ENCODE results near the gene HECTD2.

The HECTD2 gene

GRCh38 chr10:91539930-91540329 lies 129.8 kb downstream of the HECTD2 start:
- DNase-seq, result no peak

DNA sequence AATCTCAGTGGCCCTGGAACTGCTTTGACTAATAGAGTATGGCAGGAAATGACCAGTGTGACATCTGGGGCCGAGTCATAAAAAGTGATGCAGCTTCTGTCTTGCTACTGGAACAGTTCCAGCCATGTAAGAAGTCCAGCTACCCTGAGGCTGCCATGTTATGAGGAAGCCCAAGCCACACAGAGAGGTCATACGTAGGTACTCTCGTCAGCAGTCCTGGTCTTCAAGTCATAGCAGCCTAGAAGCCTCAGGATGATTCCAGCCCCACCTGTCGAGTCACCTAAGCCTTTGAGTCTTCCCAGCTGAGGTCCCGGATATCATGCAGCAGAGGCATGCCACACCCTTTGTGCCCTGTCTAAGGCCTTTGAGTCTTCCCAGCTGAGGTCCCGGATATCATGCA lies 130.6 kb downstream of the HECTD2 start:
- peak; percentile 40 for DNase-seq

GRCh38 chr10:91541481-91541880 lies 131.3 kb downstream of the HECTD2 start:
- DNase-seq, result peak; percentile 75

GRCh38 chr10:91545384-91545783 lies 135.2 kb downstream of the HECTD2 start:
- DNase-seq, result no peak

DNA sequence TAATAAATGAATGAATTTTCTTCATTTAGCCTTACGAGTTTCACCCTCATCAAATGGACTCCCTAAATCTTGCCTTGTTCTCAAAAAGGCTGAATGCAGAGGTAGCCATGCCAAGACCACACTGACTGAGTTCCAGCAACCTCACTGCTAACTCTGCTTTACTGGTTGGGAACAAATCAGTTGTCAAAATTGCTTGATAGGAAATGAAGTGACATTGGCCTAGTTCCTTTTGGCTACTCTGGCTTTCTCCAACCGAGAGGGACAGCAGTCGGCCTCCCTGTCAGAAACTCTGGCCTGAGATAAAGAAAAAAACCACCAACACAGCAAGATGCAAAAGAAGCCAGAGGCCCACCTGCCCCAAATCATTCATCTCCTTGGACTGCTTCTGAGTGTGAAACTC lies 135.7 kb downstream of the HECTD2 start:
- DNase-seq, result no peak

- no peak for DNase-seq
These were observed 139.1 kb downstream of the HECTD2 start for GRCh38 chr10:91549262-91549661.

- DNase-seq, result no peak
These were observed 139.9 kb downstream of the HECTD2 start for GRCh38 chr10:91550021-91550420.

DNA sequence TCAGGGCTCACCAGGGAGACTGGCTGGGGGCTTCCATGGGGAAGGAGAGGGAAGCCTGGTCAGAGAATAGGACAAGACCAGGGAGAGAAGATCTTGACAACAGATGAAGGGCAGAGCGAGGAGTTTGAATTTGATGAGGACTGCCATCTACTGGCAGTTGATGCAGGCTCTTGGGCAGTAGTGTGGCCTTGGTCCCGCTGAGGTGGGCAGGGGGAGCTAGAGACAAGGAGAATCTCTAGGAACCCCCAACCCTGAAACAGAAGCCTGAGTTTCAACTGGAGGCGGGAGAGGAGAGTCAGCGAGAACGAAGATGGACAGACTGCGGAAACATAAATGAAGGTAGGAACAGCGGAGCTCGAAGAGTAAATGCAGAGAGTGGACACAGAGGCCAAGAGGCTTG lies 141.7 kb downstream of the HECTD2 start:
- peak; percentile 85 for DNase-seq

GRCh38 chr10:91552274-91553095 lies 142.3 kb downstream of the HECTD2 start:
- DNase-seq, result peak; percentile 32

GRCh38 chr10:91555455-91555854 lies 145.3 kb downstream of the HECTD2 start:
- DNase-seq, result no peak

- peak; percentile 38 for DNase-seq
These were observed 146.8 kb downstream of the HECTD2 start for GRCh38 chr10:91556691-91557566.

DNA sequence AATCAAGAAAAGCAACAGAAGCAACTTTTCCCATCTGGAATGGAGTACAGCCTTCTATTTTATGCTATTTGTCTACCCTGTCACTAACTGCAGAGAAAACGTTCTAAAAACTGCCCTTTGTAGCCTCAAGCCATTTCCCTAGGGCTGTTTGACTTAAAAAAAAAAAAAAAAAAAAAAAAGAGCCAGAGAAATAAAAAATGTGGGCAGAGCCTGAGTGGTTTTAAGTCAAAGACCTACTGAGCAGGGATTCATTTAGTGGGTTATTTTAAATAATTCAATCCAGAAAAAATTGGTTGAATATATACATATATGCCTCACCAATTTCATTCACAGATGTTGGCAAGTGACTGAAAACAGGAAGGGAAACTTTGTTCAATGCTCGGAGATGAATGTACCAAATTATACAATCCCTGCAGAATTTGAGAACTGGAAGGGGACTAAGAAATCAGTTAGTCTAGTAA lies 147.5 kb downstream of the HECTD2 start:
- peak; percentile 61 for DNase-seq

- DNase-seq, result no peak
These were observed 148.3 kb downstream of the HECTD2 start for GRCh38 chr10:91558473-91558872.

GRCh38 chr10:91559169-91559568 lies 149.0 kb downstream of the HECTD2 start:
- no peak for DNase-seq

DNA sequence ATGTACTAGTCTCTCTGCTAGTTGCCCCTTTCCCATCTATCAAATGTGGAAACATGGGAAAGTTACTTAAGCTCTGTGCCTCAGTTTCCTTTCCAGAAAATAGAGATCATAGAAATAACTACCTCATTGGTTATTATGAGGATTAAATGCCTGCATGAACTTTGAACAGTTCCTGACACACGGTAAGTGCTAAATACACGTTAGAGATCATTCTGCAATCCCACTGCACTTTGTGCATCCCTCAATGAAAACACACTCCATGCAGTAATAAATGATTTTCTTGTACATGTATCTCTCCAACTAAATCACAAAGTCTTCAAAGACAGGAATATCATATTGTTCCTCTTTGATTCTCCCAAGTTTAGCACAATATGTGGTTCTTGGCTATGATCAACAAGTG lies 149.6 kb downstream of the HECTD2 start:
- no peak for DNase-seq

DNA sequence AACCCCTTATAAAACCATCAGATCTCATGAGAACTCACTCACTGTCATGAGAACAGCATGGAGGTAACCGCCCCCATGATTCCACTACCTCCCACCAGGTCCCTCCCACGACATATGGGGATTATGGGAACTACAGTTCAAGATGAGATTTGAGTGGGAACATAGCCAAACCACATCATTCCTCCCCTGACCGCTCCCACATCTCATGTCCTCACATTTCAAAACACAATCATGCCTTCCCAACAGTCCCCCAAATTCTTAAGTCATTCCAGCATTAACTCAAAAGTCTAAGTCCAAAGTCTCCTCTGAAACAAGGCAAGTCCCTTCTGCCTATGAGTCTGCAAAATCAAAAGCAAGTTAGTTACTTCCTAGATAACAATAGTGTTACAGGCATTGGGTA lies 150.7 kb downstream of the HECTD2 start:
- peak; percentile 92 for DNase-seq

- DNase-seq, result no peak
These were observed 152.9 kb downstream of the HECTD2 start for GRCh38 chr10:91562839-91563581.

DNA sequence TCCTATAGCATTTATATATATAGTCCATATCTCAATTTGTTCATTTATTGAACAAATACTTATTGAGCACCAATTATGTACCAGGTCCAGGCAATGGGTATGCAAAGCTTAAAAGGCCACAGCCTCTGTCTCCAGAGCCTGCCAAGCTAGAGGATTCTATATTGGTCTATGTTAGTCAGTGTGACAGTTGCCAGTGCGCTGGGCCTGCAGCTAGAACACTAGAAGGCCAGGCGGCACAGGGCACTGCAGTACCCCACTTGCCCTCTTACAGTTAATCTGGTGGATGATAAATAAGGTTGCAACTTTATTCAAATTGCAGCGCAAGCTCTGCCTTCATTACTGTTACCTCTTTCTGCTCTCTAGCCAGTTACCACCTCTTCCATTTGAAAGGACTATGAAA lies 153.9 kb downstream of the HECTD2 start:
- no peak for DNase-seq

Data from fibroblast of skin of scalp (primary cell).